Loucy (cell line): ENCODE measurements around the gene PRAMEF18.
"Not testable (repeated sequence)": the region's sequence is repeated elsewhere in the genome, so short reads cannot be mapped to it uniquely, and the experiment has no call there.

Experiments
- H2AFZ ChIP-seq: fragments of 200-600 bp; sonication (generic); 2 replicates; pipeline ENCODE4 v1.6.0; 2016; ENCODE audit warnings: antibody characterized with exemption, mild to moderate bottlenecking, low read length, moderate library complexity
- H3F3A ChIP-seq: fragments of 200-600 bp; 2 replicates; pipeline ENCODE4 v1.6.0; 2016; ENCODE audit warnings: antibody characterized with exemption, low read depth, mild to moderate bottlenecking
- H3K27me3 ChIP-seq: fragments of 200-600 bp; sonication (generic); 2 replicates; pipeline ENCODE4 v1.6.1; 2014; ENCODE audit warnings: low read length, mild to moderate bottlenecking; ENCODE audit not compliant: insufficient read depth, poor library complexity, severe bottlenecking
- H3K36me3 ChIP-seq: fragments of 200-600 bp; sonication (generic); 2 replicates; pipeline ENCODE4 v1.6.1; 2016; ENCODE audit warnings: low read length; ENCODE audit not compliant: insufficient read depth
- H3K4me1 ChIP-seq: fragments of 200-600 bp; sonication (generic); 2 replicates; pipeline ENCODE4 v1.5.1; 2014; ENCODE audit warnings: low read length, mild to moderate bottlenecking; ENCODE audit not compliant: insufficient read depth, poor library complexity, severe bottlenecking
- H3K4me2 ChIP-seq: fragments of 200-600 bp; sonication (generic); 2 replicates; pipeline ENCODE4 v1.6.0; 2014; ENCODE audit warnings: antibody characterized with exemption, low read length, low read depth, mild to moderate bottlenecking; ENCODE audit not compliant: poor library complexity, severe bottlenecking
- H3K4me3 ChIP-seq: fragments of 200-600 bp; sonication (generic); 2 replicates; pipeline ENCODE4 v1.5.1; 2014; ENCODE audit warnings: low read length, mild to moderate bottlenecking, mixed read lengths; ENCODE audit not compliant: poor library complexity, severe bottlenecking
- H3K79me2 ChIP-seq: fragments of 200-600 bp; sonication (generic); 2 replicates; pipeline ENCODE4 v1.6.1; 2014; ENCODE audit warnings: low read length; ENCODE audit not compliant: insufficient read depth
- H3K9ac ChIP-seq: fragments of 200-600 bp; sonication (generic); 2 replicates; pipeline ENCODE4 v1.6.0; 2014; ENCODE audit warnings: mild to moderate bottlenecking, low read depth, low read length, moderate library complexity; ENCODE audit not compliant: poor library complexity, severe bottlenecking
- H3K9me2 ChIP-seq: fragments of 200-600 bp; sonication (generic); replicated peaks from 2 replicates; pipeline ENCODE4 v1.6.1; 2016; ENCODE audit warnings: low read depth, low read length, mixed read lengths
- H3K9me3 ChIP-seq: fragments of 200-600 bp; sonication (generic); 2 replicates; pipeline ENCODE4 v1.6.1; 2014; ENCODE audit warnings: mild to moderate bottlenecking, antibody characterized with exemption, low read length, low read depth; ENCODE audit not compliant: insufficient read depth
- H4K20me1 ChIP-seq: fragments of 200-600 bp; sonication (generic); 2 replicates; pipeline ENCODE4 v1.6.0; 2014; ENCODE audit warnings: antibody characterized with exemption, low read length, mild to moderate bottlenecking; ENCODE audit not compliant: insufficient read depth, poor library complexity, severe bottlenecking

PRAMEF18 gene

DNA sequence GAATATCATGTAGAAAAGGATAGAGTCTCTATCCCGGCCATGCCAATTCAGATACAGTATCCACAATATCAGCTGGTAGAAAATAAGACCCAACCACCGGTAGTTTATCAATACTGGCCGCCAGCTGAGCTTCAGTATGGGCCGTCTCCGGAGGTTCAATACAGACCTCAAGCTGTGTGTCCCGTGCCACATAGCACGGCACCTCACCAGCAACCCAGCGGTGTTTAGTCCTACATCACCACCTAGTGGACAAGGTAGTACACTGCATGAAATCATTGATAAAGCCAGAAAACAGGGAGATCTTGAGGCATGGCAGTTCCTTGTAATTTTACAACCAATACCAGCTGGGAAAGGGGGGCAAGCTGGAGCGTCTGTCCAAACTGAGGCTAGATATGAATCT, 17.2 kb downstream of the PRAMEF18 start:
- not testable (repeated sequence) for H3F3A ChIP-seq, H3K36me3 ChIP-seq, H3K9me3 ChIP-seq, H4K20me1 ChIP-seq, H2AFZ ChIP-seq, H3K27me3 ChIP-seq, H3K4me3 ChIP-seq, H3K79me2 ChIP-seq, H3K9me2 ChIP-seq, H3K4me2 ChIP-seq, H3K4me1 ChIP-seq, H3K9ac ChIP-seq

DNA sequence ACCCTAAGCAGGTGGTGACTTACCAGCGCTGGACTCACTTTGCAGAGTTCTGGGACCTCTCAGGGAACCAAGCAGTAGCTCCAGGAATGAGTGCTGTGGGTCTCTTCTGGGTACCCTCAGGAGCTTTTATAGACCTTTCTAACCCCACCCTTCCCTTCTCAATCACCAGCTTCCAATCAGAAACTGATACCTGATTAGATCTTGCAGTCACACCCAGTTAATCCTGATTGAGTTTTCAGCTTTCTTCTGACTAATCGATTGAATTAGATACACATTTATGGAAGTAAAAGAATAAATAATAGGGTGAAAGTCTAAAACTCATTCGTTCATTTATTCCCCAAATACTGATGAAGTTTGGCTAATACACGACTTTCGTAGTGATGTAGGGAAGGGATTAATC, 24.6 kb downstream of the PRAMEF18 start, which contains the start of gene PRAMEF13:
Gene PRAMEF13, minus strand, starts transcription at position 101 of the 400 bp plus-strand sequence. CDS start 1,820 bp downstream, outside the sequence.
- H3F3A ChIP-seq, H4K20me1 ChIP-seq, H3K9me3 ChIP-seq, H3K27me3 ChIP-seq, H3K4me1 ChIP-seq, H2AFZ ChIP-seq, H3K4me3 ChIP-seq, H3K79me2 ChIP-seq, H3K4me2 ChIP-seq, H3K9ac ChIP-seq, H3K9me2 ChIP-seq, H3K36me3 ChIP-seq: not testable (repeated sequence)
